Mammary epithelial cell (primary cell): ENCODE measurements around the gene SH3RF3.

ENCODE experiments used
- EZH2 ChIP-seq: IDR thresholded peaks from 2 replicates; pipeline ENCODE4 v1.6.1; 2012; ENCODE audit warnings: low read length, inconsistent platforms, borderline replicate concordance
- TF ChIP-seq, protein P1 (sequence below), 2 donors: IDR thresholded peaks in 1 of 2; conservative IDR thresholded peaks in 1 of 2; 2 replicates each; pipeline ENCODE4 v1.5.1; 2011 to 2012; ENCODE audit warnings: inconsistent platforms in 2 of 2, low read length in 2 of 2, mild to moderate bottlenecking in 2 of 2, control low read depth in 1 of 2, low read depth in 1 of 2; ENCODE audit not compliant: insufficient read depth in 1 of 2; ENCODE audit errors: extremely low read depth in 1 of 2

DNA sequence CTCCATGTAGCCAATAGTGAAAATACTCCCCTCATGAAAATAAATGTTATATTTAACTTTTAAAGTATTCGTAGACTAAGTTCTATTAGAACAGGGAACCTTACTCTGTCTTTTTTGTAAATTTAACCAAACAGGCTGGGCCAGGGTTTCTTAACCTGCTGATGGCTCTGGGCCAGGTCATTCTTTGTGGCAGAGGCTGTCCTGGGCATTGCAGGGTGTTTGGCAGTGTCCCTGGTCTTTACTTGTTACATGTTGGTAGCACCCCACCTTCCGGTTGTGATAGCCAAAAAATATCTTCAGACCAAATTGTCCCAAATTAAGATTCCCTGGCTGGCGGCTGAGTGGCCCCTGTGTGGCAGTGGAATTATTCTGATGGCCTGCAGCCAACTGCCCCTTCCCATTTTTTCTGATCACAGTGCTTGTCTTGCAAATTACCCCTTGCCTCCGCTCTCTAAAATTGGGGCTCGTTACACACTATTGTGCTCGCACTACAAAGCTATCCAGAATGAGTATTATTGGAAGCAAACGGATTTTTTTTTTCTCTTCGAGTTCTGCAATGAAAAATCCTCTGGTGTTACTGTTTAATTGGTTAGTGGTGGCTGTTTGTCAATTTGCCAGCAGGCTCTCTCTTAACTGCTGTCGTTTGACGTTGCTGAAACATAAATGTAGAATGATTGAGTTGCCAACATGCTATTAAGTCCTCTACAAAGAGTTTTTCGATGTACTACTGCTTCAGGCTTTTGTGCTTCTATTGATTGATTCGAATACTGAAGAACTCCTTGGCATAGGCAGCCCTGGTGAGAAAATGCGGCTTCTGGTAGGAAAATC, 216.9 kb downstream of the SH3RF3 start:
- no peak for TF ChIP-seq EZH2
- TF ChIP-seq, protein P1, sequence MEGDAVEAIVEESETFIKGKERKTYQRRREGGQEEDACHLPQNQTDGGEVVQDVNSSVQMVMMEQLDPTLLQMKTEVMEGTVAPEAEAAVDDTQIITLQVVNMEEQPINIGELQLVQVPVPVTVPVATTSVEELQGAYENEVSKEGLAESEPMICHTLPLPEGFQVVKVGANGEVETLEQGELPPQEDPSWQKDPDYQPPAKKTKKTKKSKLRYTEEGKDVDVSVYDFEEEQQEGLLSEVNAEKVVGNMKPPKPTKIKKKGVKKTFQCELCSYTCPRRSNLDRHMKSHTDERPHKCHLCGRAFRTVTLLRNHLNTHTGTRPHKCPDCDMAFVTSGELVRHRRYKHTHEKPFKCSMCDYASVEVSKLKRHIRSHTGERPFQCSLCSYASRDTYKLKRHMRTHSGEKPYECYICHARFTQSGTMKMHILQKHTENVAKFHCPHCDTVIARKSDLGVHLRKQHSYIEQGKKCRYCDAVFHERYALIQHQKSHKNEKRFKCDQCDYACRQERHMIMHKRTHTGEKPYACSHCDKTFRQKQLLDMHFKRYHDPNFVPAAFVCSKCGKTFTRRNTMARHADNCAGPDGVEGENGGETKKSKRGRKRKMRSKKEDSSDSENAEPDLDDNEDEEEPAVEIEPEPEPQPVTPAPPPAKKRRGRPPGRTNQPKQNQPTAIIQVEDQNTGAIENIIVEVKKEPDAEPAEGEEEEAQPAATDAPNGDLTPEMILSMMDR (conservative IDR thresholded peaks at IDR 0.05 in 1 of 2, IDR thresholded peaks at IDR 0.05 in 1 of 2; ENCODE audit: extremely low read depth in 1 of 2, insufficient read depth in 1 of 2, low read depth in 1 of 2, low read length in 2 of 2), result no peak
